ENCODE data around the gene ZBTB20. TPM values are rescaled to one million over a fixed set of nuclear protein-coding genes. Genes with fewer than 3 reads are reported as not detected.

The ZBTB20 gene
- polyA plus RNA-seq, 1 donor from 2014 or later = 4.8 TPM

DNA sequence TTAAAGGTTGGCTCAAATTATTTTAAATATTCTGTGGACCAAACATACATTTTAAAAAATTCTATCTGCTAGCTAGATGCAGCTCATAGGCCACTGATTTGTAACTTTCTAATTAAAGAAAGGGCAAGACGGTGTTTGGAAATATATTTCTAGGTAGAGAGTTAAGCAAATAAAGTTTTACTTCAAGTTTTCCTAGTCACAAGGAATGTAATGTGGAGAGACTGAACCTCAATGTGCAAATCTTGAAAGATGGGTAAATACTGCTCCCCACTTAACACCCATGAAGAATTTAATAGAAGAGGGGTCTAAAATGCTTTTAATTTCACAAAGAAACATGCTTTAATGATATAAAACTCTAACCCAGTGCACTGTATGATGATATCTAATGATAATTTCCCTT, 678.0 kb downstream of the ZBTB20 start:
- Histone ChIP-seq H3K9me3 (ENCODE audit: low read length) (no peaks in the 10 kb centered on the region), H4K20me1 (ENCODE audit: insufficient read depth) (no peaks in the 10 kb centered on the region), H3K79me2 (replicated peaks; ENCODE audit: insufficient read depth, low read length) (no peaks in the 10 kb centered on the region), H3K9ac (ENCODE audit: low read length) (no peak overlapping the region), H3K27me3 (ENCODE audit: insufficient read depth, low read depth, low read length) (no peaks in the 10 kb centered on the region), H2AFZ (ENCODE audit: low read depth, low read length) (no peak overlapping the region), H3K27ac (ENCODE audit: low read length) (no peak overlapping the region), H3K4me3 (ENCODE audit: low read length) (no peak overlapping the region), H3F3A (ENCODE audit: insufficient read depth, low read length, poor library complexity, severe bottlenecking) (no peaks in the 10 kb centered on the region), H3K9me2 (ENCODE audit: insufficient read depth, low read length) (no peaks in the 10 kb centered on the region), H3K36me3 (ENCODE audit: insufficient read depth, low read length) (no peaks in the 10 kb centered on the region), H3K4me2 (ENCODE audit: low read length) (no peak overlapping the region)
- TF ChIP-seq EP300 (conservative IDR thresholded peaks at IDR 0.05; ENCODE audit: poor library complexity, severe bottlenecking) (no peak), SMC3 (conservative IDR thresholded peaks at IDR 0.05; ENCODE audit: poor library complexity) (no peak)
- TF ChIP-seq, protein P1, sequence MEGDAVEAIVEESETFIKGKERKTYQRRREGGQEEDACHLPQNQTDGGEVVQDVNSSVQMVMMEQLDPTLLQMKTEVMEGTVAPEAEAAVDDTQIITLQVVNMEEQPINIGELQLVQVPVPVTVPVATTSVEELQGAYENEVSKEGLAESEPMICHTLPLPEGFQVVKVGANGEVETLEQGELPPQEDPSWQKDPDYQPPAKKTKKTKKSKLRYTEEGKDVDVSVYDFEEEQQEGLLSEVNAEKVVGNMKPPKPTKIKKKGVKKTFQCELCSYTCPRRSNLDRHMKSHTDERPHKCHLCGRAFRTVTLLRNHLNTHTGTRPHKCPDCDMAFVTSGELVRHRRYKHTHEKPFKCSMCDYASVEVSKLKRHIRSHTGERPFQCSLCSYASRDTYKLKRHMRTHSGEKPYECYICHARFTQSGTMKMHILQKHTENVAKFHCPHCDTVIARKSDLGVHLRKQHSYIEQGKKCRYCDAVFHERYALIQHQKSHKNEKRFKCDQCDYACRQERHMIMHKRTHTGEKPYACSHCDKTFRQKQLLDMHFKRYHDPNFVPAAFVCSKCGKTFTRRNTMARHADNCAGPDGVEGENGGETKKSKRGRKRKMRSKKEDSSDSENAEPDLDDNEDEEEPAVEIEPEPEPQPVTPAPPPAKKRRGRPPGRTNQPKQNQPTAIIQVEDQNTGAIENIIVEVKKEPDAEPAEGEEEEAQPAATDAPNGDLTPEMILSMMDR (IDR thresholded peaks at IDR 0.05; ENCODE audit: poor library complexity, severe bottlenecking) = no peak

DNA sequence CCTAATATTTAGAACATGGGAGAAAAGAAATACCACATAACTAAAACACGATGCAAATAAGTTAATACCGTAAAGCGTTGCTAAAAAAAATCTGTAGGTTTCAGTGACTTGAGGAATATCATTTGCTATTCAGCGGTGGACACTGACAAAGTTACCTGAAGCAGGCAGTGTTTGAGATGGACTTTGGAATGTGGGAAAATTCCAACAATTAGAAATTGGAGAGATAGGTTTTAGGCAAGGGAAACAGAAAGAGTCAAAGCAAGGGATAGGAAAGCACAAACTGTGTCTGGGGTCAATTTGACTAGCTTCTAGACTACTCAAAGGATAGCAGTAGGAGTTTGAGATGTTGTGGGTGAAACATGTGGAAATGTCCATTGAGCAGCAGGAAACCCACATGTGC, 680.3 kb downstream of the ZBTB20 start:
- no peaks in the 10 kb centered on the region for H3K9me2 ChIP-seq (ENCODE audit: insufficient read depth, low read length)
- no peaks in the 10 kb centered on the region for H3K79me2 ChIP-seq (replicated peaks; ENCODE audit: insufficient read depth, low read length)
- no peak overlapping the region for H3K4me2 ChIP-seq (ENCODE audit: low read length)
- no peak overlapping the region for H3K4me3 ChIP-seq (ENCODE audit: low read length)
- TF ChIP-seq, protein P2, sequence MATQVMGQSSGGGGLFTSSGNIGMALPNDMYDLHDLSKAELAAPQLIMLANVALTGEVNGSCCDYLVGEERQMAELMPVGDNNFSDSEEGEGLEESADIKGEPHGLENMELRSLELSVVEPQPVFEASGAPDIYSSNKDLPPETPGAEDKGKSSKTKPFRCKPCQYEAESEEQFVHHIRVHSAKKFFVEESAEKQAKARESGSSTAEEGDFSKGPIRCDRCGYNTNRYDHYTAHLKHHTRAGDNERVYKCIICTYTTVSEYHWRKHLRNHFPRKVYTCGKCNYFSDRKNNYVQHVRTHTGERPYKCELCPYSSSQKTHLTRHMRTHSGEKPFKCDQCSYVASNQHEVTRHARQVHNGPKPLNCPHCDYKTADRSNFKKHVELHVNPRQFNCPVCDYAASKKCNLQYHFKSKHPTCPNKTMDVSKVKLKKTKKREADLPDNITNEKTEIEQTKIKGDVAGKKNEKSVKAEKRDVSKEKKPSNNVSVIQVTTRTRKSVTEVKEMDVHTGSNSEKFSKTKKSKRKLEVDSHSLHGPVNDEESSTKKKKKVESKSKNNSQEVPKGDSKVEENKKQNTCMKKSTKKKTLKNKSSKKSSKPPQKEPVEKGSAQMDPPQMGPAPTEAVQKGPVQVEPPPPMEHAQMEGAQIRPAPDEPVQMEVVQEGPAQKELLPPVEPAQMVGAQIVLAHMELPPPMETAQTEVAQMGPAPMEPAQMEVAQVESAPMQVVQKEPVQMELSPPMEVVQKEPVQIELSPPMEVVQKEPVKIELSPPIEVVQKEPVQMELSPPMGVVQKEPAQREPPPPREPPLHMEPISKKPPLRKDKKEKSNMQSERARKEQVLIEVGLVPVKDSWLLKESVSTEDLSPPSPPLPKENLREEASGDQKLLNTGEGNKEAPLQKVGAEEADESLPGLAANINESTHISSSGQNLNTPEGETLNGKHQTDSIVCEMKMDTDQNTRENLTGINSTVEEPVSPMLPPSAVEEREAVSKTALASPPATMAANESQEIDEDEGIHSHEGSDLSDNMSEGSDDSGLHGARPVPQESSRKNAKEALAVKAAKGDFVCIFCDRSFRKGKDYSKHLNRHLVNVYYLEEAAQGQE (IDR thresholded peaks at IDR 0.05; ENCODE audit: borderline replicate concordance) = no peak
- TF ChIP-seq EZH2 (IDR thresholded peaks at IDR 0.05; ENCODE audit: borderline replicate concordance, insufficient read depth, low read length, poor library complexity, severe bottlenecking) = no peak
- no peak for TF ChIP-seq SMC3 (conservative IDR thresholded peaks at IDR 0.05; ENCODE audit: poor library complexity)
- TF ChIP-seq EP300 (conservative IDR thresholded peaks at IDR 0.05; ENCODE audit: poor library complexity, severe bottlenecking) = no peak
- TF ChIP-seq, protein P1 (IDR thresholded peaks at IDR 0.05; ENCODE audit: poor library complexity, severe bottlenecking) = no peak
- TF ChIP-seq MXI1 (conservative IDR thresholded peaks at IDR 0.05; ENCODE audit: poor library complexity, severe bottlenecking) = no peak
- no peak for TF ChIP-seq POLR2AphosphoS5 (IDR thresholded peaks at IDR 0.05)
- no peak for TF ChIP-seq RAD21 (conservative IDR thresholded peaks at IDR 0.05)
- no peak for TF ChIP-seq TAF1 (IDR thresholded peaks at IDR 0.05; ENCODE audit: low read depth)
- H3K9me3 ChIP-seq (ENCODE audit: low read length) = no peaks in the 10 kb centered on the region
- no peak overlapping the region for H2AFZ ChIP-seq (ENCODE audit: low read depth, low read length)
- no peaks in the 10 kb centered on the region for H3K36me3 ChIP-seq (ENCODE audit: insufficient read depth, low read length)
- H3K27me3 ChIP-seq (ENCODE audit: insufficient read depth, low read depth, low read length) = no peaks in the 10 kb centered on the region
- H3F3A ChIP-seq (ENCODE audit: insufficient read depth, low read length, poor library complexity, severe bottlenecking) = no peaks in the 10 kb centered on the region
- H3K27ac ChIP-seq (ENCODE audit: low read length) = no peak overlapping the region
- H4K20me1 ChIP-seq (ENCODE audit: insufficient read depth) = no peaks in the 10 kb centered on the region
- no peak overlapping the region for H3K9ac ChIP-seq (ENCODE audit: low read length)

All from neural cell (in vitro differentiated cells).